A549 treated with dexamethasone at 1 μM for 4 hours (cell line): ENCODE measurements around the gene ITPRIPL1. TPM values are rescaled to one million over a fixed set of nuclear protein-coding genes. Genes with fewer than 3 reads are reported as not detected.

ENCODE experiments used
- total RNA-seq: library from RNA; stranded (reverse); fragments of 200-300 nt; extraction: Qiagen RNA extraction; gene quantifications from 5 replicates; pipeline ENCODE4 v1.2.3, GENCODE V29; 2022

ITPRIPL1 gene, protein sequence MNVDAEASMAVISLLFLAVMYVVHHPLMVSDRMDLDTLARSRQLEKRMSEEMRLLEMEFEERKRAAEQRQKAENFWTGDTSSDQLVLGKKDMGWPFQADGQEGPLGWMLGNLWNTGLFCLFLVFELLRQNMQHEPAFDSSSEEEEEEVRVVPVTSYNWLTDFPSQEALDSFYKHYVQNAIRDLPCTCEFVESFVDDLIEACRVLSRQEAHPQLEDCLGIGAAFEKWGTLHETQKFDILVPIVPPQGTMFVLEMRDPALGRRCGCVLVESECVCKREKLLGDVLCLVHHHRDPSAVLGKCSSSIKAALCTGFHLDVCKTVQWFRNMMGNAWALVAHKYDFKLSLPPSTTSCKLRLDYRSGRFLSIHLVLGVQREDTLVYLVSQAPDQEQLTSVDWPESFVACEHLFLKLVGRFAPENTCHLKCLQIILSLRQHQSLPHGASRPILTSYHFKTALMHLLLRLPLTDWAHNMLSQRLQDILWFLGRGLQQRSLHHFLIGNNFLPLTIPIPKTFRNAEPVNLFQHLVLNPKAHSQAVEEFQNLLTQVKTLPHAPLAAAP
- total RNA-seq: not detected in 5 replicates

DNA sequence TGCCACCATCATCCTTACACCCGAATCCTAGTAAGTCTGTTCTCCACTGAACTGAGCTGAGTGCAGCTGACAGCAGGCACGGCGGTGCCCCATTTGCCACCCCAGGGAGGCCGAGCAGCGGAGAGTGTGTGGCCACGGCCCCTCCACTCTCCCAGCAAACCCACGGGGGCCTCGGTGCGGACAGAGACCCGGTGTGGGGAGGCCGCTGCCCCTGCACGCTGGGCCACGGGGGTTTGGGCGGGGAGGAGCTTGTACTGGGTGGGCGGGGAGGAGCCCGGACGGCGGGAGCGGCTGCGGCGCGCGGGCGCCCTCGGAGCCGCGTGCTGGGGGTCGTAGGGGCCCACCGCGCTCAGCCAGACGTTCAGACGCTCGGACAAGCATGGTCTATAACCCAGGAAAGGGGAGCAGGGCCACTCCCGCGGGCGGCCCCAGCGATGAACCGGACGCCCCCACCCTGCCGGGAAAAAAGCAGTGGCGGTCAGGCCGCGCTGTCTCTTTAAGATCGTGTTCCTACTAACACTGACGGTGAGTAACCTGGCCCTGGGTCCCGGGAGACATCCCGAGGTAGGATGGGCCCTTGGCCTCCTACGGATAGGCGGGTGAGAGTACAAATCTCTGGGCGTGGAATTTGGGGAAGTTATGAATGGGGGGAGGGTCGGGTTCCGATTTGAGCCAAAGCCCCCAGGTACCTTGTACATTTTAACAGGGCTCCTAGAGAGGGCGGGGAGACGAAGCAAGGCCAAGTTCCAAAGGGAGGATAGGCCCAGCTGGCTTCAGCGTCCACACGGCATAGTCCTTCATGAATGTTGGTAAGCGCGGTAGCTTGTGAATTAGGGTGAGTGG lies at the start of gene ITPRIPL1:
ITPRIPL1 (plus strand) TSS at position 277 of the 843 bp plus-strand sequence; CDS start at position 800, 523 bp downstream.

DNA sequence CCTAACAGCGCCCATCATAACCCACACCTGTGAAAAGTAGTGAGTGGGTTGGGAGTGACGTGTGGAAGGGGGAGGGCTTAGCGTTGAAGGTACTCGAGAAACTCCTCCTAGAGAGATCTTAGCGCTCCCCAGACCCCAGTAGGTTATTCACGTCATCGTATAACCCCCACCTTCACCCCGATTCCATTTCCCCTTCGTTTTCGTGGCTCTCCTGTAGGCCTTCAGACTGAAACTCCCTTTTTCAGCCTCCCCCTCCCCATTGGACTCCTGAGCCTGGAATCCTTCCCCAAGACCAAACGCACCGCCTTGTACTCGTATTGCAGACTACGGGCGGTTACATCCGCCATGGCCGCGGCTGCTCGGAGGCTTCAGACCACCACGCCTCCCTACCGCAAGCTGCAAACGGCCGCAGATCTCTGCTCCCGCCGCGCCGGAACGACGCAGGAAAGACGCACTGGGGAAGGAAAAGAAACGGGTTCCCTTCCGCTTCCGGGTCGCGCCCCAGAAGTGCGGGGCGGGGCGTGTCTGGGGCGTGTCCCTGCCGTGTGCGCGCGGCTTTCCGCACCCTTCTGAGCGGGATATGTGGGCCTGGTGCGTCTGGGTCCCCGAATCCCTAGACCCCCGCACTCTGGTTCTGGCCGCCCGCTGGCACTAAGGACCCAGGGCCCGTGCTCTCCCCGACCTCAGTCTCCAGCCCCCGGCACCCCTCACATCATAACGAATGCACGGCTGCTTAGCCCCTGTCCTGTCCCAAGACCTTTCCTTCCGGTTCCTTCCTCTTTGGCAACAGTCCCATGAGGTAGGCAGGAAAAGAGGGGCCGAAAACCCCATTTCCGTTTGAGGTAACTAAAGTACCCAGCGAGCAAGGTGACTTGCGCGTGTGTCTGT lies 19.8 kb upstream of the ITPRIPL1 start, which contains the start of gene SNRNP200:
SNRNP200 (minus strand) TSS at position 456 of the 888 bp plus-strand sequence; CDS start at position 347, 109 bp downstream.

Other genes starting within 250 kb of the ITPRIPL1 start
- gene ADRA2B, start 208.7 kb upstream of the ITPRIPL1 start, total RNA-seq: 0.08 to 0.14 TPM (median 0.11 TPM) in 5 replicates
- not detected in 5 replicates for gene ASTL, start 186.8 kb upstream of the ITPRIPL1 start, total RNA-seq
- 0.32 to 0.46 TPM (median 0.37 TPM) in 5 replicates for gene DUSP2, start 179.9 kb upstream of the ITPRIPL1 start, total RNA-seq
- 85.4 to 105 TPM (median 103 TPM) in 5 replicates for gene STARD7, start 116.5 kb upstream of the ITPRIPL1 start, total RNA-seq
- 31.8 to 49.0 TPM (median 47.4 TPM) in 5 replicates for gene TMEM127, start 59.3 kb upstream of the ITPRIPL1 start, total RNA-seq
- gene CIAO1, start 59.1 kb upstream of the ITPRIPL1 start, total RNA-seq: 59.2 to 81.9 TPM (median 79.4 TPM) in 5 replicates
- gene SNRNP200, start 19.8 kb upstream of the ITPRIPL1 start, total RNA-seq: 97.2 to 134 TPM (median 127 TPM) in 5 replicates
- 39.5 to 44.7 TPM (median 40.9 TPM) in 5 replicates for gene NCAPH, start 10.4 kb downstream of the ITPRIPL1 start, total RNA-seq
- gene NEURL3, start 180.0 kb downstream of the ITPRIPL1 start, total RNA-seq: 0.39 to 0.61 TPM (median 0.45 TPM) in 5 replicates
- gene ARID5A, start 211.4 kb downstream of the ITPRIPL1 start, total RNA-seq: 2.7 to 4.2 TPM (median 3.7 TPM) in 5 replicates